ENCODE data around the gene GOLGA6C. TPM values are rescaled to one million over a fixed set of nuclear protein-coding genes. Genes with fewer than 3 reads are reported as not detected.
"Not testable (repeated sequence)": the region's sequence is repeated elsewhere in the genome, so short reads cannot be mapped to it uniquely, and the experiment has no call there.

GOLGA6C gene
- total RNA-seq, 2 donors from 2014 or later = 0.34 TPM; not detected in 1

DNA sequence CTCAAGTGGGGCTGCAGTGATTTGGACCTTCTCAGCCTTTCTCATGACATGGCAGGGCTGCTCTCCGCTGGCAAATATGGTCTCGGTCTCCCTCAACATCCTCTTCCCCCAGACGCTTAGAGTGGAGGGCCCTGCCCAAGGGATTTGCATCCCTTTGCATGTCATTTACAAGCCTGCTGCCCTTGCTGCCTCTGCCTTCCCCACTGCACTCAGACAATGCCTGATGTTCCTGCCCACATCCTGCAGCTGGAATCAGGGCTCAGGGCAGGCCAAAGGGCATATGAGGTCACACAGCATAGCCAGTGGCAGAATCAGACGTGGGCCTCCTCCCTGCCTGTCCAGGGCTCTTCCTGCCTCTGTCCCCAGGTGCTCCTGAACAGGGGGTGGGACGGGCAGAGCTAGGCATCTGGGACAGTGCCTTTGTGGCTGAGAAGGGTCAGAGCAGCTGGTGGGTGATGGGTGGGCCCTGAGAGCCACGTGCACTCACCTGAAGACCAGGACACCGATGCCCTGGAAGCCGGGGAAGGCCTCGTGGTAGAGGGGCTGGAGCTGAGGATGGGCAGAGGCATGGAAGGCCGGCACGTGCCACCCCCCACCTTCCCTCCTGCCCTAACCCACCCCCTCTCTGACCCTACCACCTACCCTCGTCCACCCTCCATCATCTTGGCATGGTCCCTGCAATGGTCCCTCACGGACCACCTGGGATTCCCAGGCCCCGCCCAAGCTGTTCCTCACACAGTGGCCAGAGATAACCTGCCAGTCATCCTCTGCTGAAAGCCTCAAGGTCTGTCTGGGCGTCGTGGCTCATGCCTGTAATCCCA, 27.4 kb upstream of the GOLGA6C start:
- H3K4me1 Mint-ChIP-seq (ENCODE audit: low read depth) = no peaks in the 10 kb centered on the region
- DNase-seq (no peak), ATAC-seq (replicated peaks in 1 of 2) (no peak)
- H3K36me3 Mint-ChIP-seq (ENCODE audit: insufficient read depth in 2 of 2) = no peaks in the 10 kb centered on the region
- H3K9me3 Mint-ChIP-seq = no peaks in the 10 kb centered on the region
- H3K27me3 Mint-ChIP-seq (ENCODE audit: low read depth) = peaks cover 19% of the 10 kb centered on the region
- no peak overlapping the region for H3K4me3 Mint-ChIP-seq
- no peak overlapping the region for H3K27ac Mint-ChIP-seq

GRCh38 chr15:75231836-75232235, 26.3 kb upstream of the GOLGA6C start:
- Mint-ChIP-seq H3K36me3 (ENCODE audit: insufficient read depth in 2 of 2) (no peaks in the 10 kb centered on the region), H3K4me3 (no peak overlapping the region), H3K27me3 (ENCODE audit: low read depth) (peaks cover 19% of the 10 kb centered on the region), H3K4me1 (ENCODE audit: low read depth) (no peaks in the 10 kb centered on the region), H3K9me3 (no peaks in the 10 kb centered on the region), H3K27ac (no peak overlapping the region)
- ATAC-seq (replicated peaks in 1 of 2) (no peak), DNase-seq (no peak)

- H3K27ac Mint-ChIP-seq = no peak overlapping the region
- peaks cover 19% of the 10 kb centered on the region for H3K27me3 Mint-ChIP-seq (ENCODE audit: low read depth)
- no peak for DNase-seq
- no peak for ATAC-seq (replicated peaks in 1 of 2)
- H3K4me3 Mint-ChIP-seq = no peak overlapping the region
- H3K9me3 Mint-ChIP-seq = no peaks in the 10 kb centered on the region
- H3K4me1 Mint-ChIP-seq (ENCODE audit: low read depth) = no peaks in the 10 kb centered on the region
- H3K36me3 Mint-ChIP-seq (ENCODE audit: insufficient read depth in 2 of 2) = no peaks in the 10 kb centered on the region
Observed at GRCh38 chr15:75232252-75232813, 25.8 kb upstream of the GOLGA6C start.

GRCh38 chr15:75232826-75233503, 25.2 kb upstream of the GOLGA6C start:
- no peak for ATAC-seq (replicated peaks in 1 of 2)
- H3K9me3 Mint-ChIP-seq = no peaks in the 10 kb centered on the region
- peaks cover 19% of the 10 kb centered on the region for H3K27me3 Mint-ChIP-seq (ENCODE audit: low read depth)
- DNase-seq = no peak
- H3K36me3 Mint-ChIP-seq (ENCODE audit: insufficient read depth in 2 of 2) = no peaks in the 10 kb centered on the region
- H3K27ac Mint-ChIP-seq = no peak overlapping the region
- H3K4me1 Mint-ChIP-seq (ENCODE audit: low read depth) = no peaks in the 10 kb centered on the region
- no peak overlapping the region for H3K4me3 Mint-ChIP-seq

DNA sequence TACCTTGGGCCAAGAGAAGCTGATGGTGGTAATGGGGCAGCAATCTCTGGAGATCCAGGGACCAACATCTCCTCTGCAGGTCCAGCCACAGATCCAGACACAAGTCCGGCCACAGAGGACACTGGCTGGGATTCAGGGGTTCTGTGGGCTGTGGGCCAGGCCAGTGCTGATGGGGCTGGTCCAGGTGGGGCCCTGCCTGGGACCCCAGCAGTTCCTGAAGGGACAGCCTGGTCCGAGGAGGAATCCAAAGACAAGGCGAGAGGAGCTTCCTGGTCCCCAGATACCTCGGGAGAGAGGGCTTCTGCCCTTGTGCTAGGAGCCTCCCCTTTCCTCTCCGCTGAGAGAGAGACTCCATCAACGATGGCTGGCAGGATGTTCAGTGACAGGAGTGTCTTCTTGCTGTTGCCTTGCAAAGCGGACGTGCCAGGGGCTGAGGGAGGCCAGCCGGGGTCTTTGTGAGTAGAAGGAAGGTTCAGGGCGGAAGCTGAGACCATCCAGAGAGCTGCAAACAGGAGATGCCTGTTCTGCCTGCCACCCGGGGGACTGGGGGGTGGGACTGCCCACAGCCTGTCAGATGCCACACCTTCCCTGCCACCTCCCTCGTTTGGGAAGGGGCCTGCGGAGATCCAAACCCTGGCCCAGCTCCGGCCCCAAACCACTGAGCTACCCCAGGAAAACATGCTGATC, 24.5 kb upstream of the GOLGA6C start:
- ATAC-seq (replicated peaks in 1 of 2) (no peak), DNase-seq (no peak)
- Mint-ChIP-seq H3K4me1 (ENCODE audit: low read depth) (no peaks in the 10 kb centered on the region), H3K4me3 (no peak overlapping the region), H3K36me3 (ENCODE audit: insufficient read depth in 2 of 2) (no peaks in the 10 kb centered on the region), H3K27ac (no peak overlapping the region), H3K9me3 (no peaks in the 10 kb centered on the region), H3K27me3 (ENCODE audit: low read depth) (peaks cover 24% of the 10 kb centered on the region)

DNA sequence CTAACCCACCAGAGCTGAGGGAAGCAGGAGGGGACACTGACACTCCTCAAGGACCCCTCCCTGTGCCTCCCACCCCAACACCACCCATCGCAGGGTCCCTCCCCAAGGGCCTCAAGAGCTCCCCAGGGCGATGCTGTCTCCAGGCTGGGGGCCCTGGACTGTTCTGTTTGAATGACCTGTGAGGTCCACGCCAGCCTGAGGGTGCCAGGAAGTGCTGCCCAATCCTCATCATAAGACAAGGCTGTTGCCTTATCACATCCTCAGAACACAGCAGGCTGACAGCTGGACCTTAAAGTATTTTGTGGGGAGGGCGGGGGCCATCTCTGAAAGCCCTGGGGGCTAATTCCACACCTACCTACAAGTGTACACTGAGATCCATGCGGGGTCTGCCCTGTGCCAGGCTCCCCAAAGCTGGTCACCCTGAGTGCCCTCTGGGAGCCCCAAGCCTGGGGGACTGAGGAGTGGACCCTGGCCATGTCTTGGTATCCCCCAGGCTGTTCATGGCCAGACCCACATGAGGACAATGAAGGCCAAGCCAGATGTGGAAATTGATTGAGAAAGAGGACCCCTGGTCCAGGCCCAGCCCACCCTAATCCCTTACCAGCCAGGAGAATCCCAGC, 23.8 kb upstream of the GOLGA6C start:
- DNase-seq = no peak
- Mint-ChIP-seq H3K27me3 (ENCODE audit: low read depth) (peaks cover 29% of the 10 kb centered on the region), H3K9me3 (no peaks in the 10 kb centered on the region), H3K4me1 (ENCODE audit: low read depth) (peaks cover 3% of the 10 kb centered on the region), H3K4me3 (no peak overlapping the region), H3K36me3 (ENCODE audit: insufficient read depth in 2 of 2) (no peaks in the 10 kb centered on the region), H3K27ac (no peak overlapping the region)
- no peak for ATAC-seq (replicated peaks in 1 of 2)

- Mint-ChIP-seq H3K27ac (no peak overlapping the region), H3K4me1 (ENCODE audit: low read depth) (peaks cover 7% of the 10 kb centered on the region), H3K9me3 (no peaks in the 10 kb centered on the region), H3K4me3 (no peak overlapping the region), H3K36me3 (ENCODE audit: insufficient read depth in 2 of 2) (no peaks in the 10 kb centered on the region), H3K27me3 (ENCODE audit: low read depth) (peaks cover 29% of the 10 kb centered on the region)
- DNase-seq (no peak), ATAC-seq (replicated peaks in 1 of 2) (no peak)
Observed at GRCh38 chr15:75235051-75235673, 23.0 kb upstream of the GOLGA6C start.

GRCh38 chr15:75235760-75236729, 22.1 kb upstream of the GOLGA6C start:
- Mint-ChIP-seq H3K27me3 (ENCODE audit: low read depth) (peaks cover 29% of the 10 kb centered on the region), H3K4me3 (no peak overlapping the region), H3K36me3 (ENCODE audit: insufficient read depth in 2 of 2) (no peaks in the 10 kb centered on the region), H3K4me1 (ENCODE audit: low read depth) (peaks cover 7% of the 10 kb centered on the region), H3K9me3 (no peaks in the 10 kb centered on the region), H3K27ac (no peak overlapping the region)
- no peak for DNase-seq
- no peak for ATAC-seq (replicated peaks in 1 of 2)

GRCh38 chr15:75237316-75237982, 20.7 kb upstream of the GOLGA6C start:
- no peaks in the 10 kb centered on the region for H3K9me3 Mint-ChIP-seq
- no peak overlapping the region for H3K4me3 Mint-ChIP-seq
- no peak for DNase-seq

DNA sequence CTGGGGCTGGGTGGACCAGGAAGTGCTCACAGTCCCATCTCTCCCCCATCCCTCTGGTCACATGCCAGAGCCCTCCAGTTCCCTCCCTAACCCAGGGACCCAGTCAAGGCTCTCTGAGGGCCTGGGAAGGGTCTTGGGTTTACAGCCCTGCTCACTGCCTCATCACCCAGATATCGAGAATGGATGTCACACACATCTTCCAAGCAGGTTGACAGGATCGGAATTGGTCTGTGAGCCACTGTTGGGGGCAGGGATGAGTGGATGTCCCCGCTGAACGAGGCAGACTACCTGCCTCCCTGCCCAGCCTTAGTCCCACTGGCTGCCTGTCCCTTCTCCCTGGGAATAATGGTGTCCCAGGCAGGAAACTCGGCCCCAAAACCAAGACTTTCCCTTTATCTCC, 20.0 kb upstream of the GOLGA6C start:
- peaks cover 7% of the 10 kb centered on the region for H3K4me1 Mint-ChIP-seq (ENCODE audit: low read depth)
- no peaks in the 10 kb centered on the region for H3K9me3 Mint-ChIP-seq
- H3K27ac Mint-ChIP-seq = no peak overlapping the region
- DNase-seq (no peak), ATAC-seq (replicated peaks in 1 of 2) (no peak)
- H3K36me3 Mint-ChIP-seq (ENCODE audit: insufficient read depth in 2 of 2) = no peaks in the 10 kb centered on the region
- peaks cover 17% of the 10 kb centered on the region for H3K27me3 Mint-ChIP-seq (ENCODE audit: low read depth)
- no peak overlapping the region for H3K4me3 Mint-ChIP-seq

More at GRCh38 chr15:75237316-75237982, 20.7 kb upstream of the GOLGA6C start:
- H3K27me3 Mint-ChIP-seq (ENCODE audit: low read depth) = peaks cover 20% of the 10 kb centered on the region
- H3K36me3 Mint-ChIP-seq (ENCODE audit: insufficient read depth in 2 of 2) = no peaks in the 10 kb centered on the region
- ATAC-seq (replicated peaks in 1 of 2) = no peak
- H3K4me1 Mint-ChIP-seq (ENCODE audit: low read depth) = peaks cover 7% of the 10 kb centered on the region
- H3K27ac Mint-ChIP-seq = no peak overlapping the region

GRCh38 chr15:75245741-75246140, 12.4 kb upstream of the GOLGA6C start:
- not testable (repeated sequence) for H3K4me3 Mint-ChIP-seq; H3K27ac Mint-ChIP-seq; H3K27me3 Mint-ChIP-seq (ENCODE audit: low read depth); H3K9me3 Mint-ChIP-seq; DNase-seq; H3K4me1 Mint-ChIP-seq (ENCODE audit: low read depth); H3K36me3 Mint-ChIP-seq (ENCODE audit: insufficient read depth in 2 of 2); ATAC-seq (replicated peaks in 1 of 2)

Data from activated T-cell treated with anti-CD3 and anti-CD28 coated beads, Interleukin-2, amount 50 U/mL, for 72 hours (primary cell).